Measurements from ENCODE around the gene PRRC2A.
A peak's percentile ranks its signal among the peaks of the same experiment; 100 is the strongest.

The PRRC2A gene

DNA sequence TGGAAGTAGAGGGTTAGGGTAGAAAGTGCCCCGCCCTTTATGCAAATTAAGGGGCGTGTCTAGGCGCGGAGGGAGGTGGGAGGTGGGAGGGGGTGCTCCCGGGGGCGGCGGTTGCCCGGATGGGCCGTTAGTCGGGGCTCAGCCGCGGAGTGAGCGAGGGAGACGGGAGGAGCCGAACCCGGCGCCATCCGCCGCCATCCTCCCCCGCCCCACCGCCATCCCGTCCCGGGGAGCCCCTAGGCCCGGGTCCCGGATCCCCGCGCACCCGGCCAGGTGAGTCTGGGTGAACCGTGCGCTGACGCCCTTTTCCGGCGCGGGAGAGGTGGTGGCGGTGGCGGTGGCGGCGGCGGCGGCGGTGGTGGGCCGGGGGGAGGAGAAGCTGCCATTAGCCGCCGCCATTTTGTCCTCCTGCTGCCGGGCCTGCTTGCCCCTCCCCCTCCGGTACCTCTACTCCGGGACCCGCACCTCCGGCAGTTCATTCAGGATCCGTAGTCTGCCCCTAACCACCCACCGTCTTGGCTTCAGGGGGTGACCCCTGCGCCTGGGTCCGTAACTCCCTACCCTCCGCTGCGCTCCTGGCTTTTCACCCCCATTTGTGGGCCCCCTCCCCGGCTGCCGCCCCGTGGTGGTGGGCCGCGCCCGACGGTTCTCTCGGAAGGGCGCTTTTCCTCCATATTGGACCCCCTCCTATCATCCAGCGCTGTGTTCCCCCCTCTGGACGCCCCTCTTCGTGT, at the start of gene PRRC2A:
PRRC2A (plus strand) TSS at position 130 of the 734 bp plus-strand sequence. CDS start 2,075 bp downstream, outside the sequence.
- peak in 9 of 14 donors; percentile 78 to 99 (median 85) for DNase-seq

DNA sequence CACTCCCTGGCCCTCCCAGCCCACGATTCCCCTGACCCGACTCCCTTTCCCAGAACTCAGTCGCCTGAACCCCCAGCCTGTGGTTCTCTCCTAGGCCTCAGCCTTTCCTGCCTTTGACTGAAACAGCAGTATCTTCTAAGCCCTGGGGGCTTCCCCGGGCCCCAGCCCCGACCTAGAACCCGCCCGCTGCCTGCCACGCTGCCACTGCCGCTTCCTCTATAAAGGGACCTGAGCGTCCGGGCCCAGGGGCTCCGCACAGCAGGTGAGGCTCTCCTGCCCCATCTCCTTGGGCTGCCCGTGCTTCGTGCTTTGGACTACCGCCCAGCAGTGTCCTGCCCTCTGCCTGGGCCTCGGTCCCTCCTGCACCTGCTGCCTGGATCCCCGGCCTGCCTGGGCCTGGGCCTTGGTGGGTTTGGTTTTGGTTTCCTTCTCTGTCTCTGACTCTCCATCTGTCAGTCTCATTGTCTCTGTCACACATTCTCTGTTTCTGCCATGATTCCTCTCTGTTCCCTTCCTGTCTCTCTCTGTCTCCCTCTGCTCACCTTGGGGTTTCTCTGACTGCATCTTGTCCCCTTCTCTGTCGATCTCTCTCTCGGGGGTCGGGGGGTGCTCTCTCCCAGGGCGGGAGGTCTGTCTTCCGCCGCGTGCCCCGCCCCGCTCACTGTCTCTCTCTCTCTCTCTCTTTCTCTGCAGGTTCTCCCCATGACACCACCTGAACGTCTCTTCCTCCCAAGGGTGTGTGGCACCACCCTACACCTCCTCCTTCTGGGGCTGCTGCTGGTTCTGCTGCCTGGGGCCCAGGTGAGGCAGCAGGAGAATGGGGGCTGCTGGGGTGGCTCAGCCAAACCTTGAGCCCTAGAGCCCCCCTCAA, 48.2 kb upstream of the PRRC2A start, which contains the start of gene LTA:
LTA (plus strand) TSS at position 249 of the 871 bp plus-strand sequence; CDS start at position 703, 454 bp downstream.
- DNase-seq: no peak

DNA sequence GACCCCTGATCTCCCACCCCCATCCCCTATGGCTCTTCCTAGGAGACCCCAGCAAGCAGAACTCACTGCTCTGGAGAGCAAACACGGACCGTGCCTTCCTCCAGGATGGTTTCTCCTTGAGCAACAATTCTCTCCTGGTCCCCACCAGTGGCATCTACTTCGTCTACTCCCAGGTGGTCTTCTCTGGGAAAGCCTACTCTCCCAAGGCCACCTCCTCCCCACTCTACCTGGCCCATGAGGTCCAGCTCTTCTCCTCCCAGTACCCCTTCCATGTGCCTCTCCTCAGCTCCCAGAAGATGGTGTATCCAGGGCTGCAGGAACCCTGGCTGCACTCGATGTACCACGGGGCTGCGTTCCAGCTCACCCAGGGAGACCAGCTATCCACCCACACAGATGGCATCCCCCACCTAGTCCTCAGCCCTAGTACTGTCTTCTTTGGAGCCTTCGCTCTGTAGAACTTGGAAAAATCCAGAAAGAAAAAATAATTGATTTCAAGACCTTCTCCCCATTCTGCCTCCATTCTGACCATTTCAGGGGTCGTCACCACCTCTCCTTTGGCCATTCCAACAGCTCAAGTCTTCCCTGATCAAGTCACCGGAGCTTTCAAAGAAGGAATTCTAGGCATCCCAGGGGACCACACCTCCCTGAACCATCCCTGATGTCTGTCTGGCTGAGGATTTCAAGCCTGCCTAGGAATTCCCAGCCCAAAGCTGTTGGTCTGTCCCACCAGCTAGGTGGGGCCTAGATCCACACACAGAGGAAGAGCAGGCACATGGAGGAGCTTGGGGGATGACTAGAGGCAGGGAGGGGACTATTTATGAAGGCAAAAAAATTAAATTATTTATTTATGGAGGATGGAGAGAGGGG, 47.0 kb upstream of the PRRC2A start:
- no peak for DNase-seq

DNA sequence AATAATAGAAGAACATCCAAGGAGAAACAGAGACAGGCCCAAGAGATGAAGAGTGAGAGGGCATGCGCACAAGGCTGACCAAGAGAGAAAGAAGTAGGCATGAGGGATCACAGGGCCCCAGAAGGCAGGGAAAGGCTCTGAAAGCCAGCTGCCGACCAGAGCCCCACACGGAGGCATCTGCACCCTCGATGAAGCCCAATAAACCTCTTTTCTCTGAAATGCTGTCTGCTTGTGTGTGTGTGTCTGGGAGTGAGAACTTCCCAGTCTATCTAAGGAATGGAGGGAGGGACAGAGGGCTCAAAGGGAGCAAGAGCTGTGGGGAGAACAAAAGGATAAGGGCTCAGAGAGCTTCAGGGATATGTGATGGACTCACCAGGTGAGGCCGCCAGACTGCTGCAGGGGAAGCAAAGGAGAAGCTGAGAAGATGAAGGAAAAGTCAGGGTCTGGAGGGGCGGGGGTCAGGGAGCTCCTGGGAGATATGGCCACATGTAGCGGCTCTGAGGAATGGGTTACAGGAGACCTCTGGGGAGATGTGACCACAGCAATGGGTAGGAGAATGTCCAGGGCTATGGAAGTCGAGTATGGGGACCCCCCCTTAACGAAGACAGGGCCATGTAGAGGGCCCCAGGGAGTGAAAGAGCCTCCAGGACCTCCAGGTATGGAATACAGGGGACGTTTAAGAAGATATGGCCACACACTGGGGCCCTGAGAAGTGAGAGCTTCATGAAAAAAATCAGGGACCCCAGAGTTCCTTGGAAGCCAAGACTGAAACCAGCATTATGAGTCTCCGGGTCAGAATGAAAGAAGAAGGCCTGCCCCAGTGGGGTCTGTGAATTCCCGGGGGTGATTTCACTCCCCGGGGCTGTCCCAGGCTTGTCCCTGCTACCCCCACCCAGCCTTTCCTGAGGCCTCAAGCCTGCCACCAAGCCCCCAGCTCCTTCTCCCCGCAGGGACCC, 46.1 kb upstream of the PRRC2A start:
- DNase-seq: no peak

DNA sequence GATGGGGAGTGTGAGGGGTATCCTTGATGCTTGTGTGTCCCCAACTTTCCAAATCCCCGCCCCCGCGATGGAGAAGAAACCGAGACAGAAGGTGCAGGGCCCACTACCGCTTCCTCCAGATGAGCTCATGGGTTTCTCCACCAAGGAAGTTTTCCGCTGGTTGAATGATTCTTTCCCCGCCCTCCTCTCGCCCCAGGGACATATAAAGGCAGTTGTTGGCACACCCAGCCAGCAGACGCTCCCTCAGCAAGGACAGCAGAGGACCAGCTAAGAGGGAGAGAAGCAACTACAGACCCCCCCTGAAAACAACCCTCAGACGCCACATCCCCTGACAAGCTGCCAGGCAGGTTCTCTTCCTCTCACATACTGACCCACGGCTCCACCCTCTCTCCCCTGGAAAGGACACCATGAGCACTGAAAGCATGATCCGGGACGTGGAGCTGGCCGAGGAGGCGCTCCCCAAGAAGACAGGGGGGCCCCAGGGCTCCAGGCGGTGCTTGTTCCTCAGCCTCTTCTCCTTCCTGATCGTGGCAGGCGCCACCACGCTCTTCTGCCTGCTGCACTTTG, 45.1 kb upstream of the PRRC2A start, which contains the start of gene TNF:
TNF (plus strand) TSS at position 231 of the 567 bp plus-strand sequence; CDS start at position 408, 177 bp downstream.
- DNase-seq: peak in 5 of 14 donors; percentile 19 to 37 (median 24)

DNA sequence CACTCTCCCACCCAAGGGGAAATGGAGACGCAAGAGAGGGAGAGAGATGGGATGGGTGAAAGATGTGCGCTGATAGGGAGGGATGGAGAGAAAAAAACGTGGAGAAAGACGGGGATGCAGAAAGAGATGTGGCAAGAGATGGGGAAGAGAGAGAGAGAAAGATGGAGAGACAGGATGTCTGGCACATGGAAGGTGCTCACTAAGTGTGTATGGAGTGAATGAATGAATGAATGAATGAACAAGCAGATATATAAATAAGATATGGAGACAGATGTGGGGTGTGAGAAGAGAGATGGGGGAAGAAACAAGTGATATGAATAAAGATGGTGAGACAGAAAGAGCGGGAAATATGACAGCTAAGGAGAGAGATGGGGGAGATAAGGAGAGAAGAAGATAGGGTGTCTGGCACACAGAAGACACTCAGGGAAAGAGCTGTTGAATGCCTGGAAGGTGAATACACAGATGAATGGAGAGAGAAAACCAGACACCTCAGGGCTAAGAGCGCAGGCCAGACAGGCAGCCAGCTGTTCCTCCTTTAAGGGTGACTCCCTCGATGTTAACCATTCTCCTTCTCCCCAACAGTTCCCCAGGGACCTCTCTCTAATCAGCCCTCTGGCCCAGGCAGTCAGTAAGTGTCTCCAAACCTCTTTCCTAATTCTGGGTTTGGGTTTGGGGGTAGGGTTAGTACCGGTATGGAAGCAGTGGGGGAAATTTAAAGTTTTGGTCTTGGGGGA, 44.4 kb upstream of the PRRC2A start:
- DNase-seq: no peak

DNA sequence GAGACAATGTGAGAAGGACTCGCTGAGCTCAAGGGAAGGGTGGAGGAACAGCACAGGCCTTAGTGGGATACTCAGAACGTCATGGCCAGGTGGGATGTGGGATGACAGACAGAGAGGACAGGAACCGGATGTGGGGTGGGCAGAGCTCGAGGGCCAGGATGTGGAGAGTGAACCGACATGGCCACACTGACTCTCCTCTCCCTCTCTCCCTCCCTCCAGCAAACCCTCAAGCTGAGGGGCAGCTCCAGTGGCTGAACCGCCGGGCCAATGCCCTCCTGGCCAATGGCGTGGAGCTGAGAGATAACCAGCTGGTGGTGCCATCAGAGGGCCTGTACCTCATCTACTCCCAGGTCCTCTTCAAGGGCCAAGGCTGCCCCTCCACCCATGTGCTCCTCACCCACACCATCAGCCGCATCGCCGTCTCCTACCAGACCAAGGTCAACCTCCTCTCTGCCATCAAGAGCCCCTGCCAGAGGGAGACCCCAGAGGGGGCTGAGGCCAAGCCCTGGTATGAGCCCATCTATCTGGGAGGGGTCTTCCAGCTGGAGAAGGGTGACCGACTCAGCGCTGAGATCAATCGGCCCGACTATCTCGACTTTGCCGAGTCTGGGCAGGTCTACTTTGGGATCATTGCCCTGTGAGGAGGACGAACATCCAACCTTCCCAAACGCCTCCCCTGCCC, 43.5 kb upstream of the PRRC2A start:
- DNase-seq: no peak

DNA sequence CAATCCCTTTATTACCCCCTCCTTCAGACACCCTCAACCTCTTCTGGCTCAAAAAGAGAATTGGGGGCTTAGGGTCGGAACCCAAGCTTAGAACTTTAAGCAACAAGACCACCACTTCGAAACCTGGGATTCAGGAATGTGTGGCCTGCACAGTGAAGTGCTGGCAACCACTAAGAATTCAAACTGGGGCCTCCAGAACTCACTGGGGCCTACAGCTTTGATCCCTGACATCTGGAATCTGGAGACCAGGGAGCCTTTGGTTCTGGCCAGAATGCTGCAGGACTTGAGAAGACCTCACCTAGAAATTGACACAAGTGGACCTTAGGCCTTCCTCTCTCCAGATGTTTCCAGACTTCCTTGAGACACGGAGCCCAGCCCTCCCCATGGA, 42.9 kb upstream of the PRRC2A start:
- no peak for DNase-seq

DNA sequence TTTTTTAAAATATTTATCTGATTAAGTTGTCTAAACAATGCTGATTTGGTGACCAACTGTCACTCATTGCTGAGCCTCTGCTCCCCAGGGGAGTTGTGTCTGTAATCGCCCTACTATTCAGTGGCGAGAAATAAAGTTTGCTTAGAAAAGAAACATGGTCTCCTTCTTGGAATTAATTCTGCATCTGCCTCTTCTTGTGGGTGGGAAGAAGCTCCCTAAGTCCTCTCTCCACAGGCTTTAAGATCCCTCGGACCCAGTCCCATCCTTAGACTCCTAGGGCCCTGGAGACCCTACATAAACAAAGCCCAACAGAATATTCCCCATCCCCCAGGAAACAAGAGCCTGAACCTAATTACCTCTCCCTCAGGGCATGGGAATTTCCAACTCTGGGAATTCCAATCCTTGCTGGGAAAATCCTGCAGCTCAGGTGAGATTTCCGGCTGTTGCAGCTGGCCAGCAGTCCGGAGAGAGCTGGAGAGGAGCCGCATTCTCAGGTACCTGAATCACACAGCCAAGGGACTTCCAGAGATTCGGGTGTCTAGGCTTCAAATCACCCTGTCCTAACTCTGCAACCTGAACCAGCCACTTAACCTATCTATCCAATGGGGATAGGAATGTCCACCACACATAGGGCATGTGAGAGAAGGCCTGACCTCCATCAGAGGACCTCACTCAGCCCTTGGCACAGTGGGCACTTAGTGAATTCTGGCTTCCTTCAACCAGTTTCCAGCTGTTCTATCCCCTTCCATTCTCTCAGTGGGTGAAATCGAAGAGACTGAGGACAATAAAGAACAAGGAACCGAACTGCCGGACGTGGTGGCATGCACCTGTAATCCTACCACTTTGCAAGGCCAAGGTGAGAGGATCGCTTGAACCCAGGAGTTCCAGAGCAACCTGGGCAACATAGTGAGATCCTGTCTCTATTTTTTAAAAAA, 42.1 kb upstream of the PRRC2A start:
- no peak for DNase-seq

DNA sequence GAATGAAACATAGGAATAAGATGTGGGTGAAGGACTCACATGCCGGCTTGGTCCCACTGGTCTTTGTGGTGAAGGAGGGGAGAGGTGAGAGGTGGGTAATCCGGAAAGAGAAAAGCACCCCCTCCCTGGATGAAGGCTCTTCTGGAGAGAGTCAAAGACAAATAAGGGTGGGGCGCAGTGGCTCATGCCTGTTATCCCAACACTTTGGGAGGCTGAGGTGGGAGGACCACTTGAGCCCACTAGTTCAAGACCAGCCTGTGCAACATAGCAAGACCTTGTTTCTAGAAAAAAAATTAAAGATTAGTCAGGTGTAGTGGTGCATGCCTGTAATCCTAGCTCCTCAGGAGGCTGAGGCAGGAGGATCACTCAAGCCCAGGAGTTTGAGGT, 41.4 kb upstream of the PRRC2A start:
- DNase-seq: no peak

DNA sequence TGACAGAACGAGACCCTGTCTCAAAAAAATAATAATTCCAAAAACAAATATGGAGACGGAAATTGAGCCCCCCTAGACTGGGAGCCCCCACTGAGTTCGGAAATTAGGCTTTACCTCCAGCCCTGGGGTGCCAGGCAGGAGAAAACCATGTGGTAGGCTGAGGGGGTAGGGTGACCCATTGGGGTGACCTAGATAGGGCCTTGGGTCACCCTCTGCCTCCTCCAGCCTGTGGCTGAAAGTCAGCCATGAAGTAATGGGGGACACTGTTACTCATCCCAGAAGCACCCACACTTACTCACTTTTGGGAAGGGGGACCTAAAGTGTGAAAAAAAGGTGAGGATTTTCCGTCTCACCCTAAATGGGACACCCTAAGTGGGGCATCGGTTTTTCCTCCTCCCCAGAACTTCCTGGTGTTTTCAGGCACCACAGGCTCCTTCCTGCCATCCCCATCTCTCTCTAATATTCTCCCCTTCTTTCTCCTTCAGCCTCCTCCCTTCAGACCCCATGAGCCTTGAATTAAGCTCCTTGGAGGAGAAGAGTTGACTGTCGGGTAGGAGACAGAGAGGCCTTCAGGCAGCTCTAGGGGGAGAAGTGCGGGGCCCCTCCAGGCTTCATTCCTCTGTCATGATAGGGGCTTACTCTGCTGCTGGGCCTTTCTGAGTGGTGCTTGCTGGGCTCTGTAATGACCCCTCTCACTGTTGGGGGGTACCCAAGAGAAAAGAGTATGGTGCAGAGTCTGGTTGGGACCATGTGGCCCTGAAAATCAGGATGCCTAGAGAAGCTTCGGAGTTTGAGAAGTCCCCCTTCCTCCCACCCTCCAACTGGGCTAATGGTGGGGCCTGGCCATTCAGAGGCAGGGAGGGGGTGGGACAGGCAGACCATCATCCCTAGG, 40.7 kb upstream of the PRRC2A start:
- no peak for DNase-seq

DNA sequence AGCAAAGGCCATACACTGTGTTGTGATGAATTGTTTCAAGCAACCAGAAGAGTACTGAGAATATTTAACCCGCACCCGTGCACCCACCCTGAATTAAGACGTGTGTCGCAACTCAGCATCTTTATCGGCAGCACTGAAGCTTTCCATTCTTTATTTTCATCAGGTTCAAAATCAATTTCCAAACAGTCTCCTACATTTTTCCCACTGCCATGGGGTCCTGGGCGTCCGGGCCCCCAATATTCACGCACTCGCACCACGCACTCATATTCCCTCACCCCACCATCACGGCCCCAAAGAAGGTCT, 40.1 kb upstream of the PRRC2A start:
- no peak for DNase-seq

DNA sequence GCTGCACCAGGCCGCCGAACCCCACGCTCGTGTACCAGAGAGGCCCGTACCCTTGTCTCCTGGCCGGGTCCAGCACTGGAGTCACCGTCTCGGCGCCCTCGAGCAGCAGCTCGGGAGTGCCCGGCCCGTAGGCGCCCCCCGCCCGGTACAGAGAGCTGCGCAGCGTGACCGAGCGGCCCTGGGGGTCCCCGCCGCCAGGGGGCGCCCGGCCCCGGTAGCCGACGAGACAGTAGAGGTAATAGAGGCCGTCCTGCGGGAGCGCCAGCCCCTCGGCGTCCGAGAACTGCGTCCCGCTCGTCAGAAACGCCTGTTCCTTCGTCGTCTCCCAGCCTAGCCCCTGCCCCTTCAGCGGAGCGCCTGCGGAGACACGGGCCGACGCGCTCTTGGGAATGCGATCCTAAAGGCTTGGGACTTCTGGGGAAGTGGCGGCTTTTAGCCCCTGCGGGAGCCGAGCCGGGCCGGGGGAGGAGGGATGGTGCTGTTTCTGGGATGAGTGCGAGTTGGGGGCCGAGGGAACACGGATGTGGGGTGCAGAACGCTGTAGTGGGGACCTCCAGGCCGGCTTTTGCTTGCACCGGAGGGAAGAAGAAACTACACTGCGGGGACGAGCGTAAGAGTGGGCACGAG, 39.6 kb upstream of the PRRC2A start:
- DNase-seq: peak in 13 of 14 donors; percentile 20 to 85 (median 65)

DNA sequence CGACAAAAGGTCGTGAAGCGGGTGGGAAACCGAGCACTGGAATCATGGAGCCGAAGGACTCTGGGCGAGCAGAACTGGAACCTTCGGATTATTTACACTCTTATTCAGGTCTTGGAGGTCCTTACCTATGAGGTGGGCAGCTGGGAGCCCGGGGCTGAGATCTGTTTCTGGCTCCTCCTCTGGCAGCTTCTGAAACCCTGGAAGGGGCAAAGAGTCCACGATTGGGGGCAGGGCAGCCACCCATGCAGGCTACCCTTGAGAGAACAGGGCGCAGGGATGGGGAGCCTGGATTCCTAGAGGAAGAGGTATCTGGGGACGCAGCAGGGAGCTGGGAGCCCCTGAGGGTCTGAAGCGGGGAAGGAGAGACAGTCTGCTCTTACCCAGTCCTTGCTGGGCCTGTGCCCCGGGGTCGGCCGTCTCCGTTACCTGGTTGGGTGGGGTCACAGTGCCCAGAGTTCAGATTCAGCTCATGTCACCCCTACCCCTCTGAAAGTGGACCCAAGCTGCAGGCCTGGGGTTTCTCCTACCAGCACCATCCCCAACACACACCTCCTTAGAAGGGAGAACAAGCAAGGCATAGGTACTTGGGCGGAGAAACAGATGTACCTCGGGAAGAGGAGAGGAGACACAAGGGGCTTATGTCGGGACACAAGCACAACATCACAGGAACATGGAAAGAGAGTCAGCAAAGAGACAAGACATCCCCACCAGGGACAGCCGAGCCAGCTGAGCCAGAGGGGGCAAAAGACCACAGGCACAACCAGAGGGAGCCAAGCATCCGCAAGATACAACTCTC, 38.9 kb upstream of the PRRC2A start:
- DNase-seq: peak in 3 of 14 donors; percentile 46 to 55 (median 47)

DNA sequence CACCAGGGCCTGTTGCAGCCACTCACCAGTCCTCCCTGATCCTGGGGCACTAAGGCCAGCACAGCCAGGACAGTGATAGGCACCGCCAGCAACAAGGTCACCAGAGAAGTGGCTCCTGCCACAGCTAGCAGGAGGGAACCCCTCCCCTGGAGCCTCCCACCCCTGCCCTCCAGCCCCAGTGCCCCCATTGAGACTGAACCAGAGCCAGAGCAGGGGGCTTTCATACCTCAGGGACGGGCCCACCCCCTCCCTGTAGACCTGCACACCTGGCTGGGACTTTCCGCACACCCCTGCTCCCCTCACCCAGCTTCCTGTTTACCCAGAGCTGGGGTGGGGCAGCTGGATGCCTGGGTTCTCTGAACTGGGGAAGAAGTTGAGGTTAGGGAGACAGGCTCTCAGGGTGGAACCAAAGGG, 38.3 kb upstream of the PRRC2A start, which contains the start of gene LTB:
LTB (minus strand) TSS at position 195 of the 414 bp plus-strand sequence; CDS start at position 188, 7 bp downstream.
- DNase-seq: no peak

DNA sequence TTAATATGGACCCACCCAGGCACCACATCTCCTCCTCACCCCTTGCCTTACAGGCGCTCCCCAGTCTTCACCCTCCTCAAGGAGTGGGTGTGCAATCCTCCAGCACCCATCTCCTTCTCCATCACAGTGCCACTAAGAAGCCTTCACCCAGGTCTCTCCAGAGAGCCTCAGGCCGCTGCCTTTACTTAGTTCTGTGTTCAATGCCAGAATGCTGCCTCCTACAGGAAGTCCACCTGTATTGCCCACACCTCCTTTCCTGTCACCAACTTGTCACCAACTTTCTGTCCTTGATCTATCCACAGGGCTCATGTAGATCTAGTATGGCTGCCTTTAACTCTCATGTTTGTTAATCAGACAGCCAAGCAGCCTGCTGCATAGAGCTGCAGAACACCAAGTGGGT, 35.0 kb upstream of the PRRC2A start:
- DNase-seq: no peak
